ENCODE measurements around the gene SLC38A4. TPM values are rescaled to one million over a fixed set of nuclear protein-coding genes. Genes with fewer than 3 reads are reported as not detected.

The SLC38A4 gene
- total RNA-seq, 4 donors from 2014 or later: 1.0 to 5.9 (median 1.7) TPM

DNA sequence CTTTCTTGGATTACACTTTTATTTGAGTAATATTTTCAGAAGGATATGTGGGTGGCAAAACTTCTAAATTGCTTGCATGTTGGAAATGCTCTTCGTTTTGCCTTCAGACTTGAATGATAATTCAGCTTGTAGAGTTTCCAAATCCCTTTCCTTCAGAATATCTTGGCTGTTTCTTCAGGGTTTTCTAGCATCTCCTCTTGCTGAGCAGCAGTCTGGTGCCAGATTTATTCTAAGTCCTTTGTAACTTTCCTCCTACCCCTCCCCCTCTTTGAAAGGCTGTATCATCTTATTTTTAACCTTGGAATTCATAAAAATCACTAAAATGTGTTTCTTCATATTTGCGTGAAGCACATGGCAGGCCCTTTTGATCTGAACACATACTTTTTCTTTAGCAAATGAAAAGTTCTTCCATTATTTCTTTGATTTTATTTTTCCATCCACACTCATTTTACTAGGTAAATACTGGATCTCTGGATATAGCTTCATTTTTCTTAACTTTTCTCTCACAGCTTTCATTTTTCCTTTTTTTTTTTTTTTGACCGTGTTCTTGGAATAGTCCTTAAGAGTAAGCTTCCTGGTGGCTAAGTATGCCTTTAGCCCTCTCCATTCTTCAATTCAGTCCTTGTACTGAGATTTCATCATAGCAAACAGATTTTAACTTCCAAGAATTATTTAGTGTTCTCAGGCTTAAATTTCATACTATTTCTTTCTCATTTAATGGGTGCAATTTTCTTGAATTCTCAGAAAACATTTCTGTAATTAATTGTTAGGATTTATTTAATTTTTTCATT, 102.0 kb downstream of the SLC38A4 start:
- Histone ChIP-seq H3K27me3 (no peaks in the 10 kb centered on the region), H3K27ac (no peak overlapping the region), H3K4me1 (no peaks in the 10 kb centered on the region), H3K36me3 (no peaks in the 10 kb centered on the region), H3K9me3 (no peaks in the 10 kb centered on the region), H3K4me3 (no peak overlapping the region)
- DNase-seq: no peak
- intact Hi-C loops (cut with DNase I; ENCODE audit: low total_unique reads): no loop called here
- TF ChIP-seq POLR2A (IDR thresholded peaks at IDR 0.05): no peak
- TF ChIP-seq, protein P1, sequence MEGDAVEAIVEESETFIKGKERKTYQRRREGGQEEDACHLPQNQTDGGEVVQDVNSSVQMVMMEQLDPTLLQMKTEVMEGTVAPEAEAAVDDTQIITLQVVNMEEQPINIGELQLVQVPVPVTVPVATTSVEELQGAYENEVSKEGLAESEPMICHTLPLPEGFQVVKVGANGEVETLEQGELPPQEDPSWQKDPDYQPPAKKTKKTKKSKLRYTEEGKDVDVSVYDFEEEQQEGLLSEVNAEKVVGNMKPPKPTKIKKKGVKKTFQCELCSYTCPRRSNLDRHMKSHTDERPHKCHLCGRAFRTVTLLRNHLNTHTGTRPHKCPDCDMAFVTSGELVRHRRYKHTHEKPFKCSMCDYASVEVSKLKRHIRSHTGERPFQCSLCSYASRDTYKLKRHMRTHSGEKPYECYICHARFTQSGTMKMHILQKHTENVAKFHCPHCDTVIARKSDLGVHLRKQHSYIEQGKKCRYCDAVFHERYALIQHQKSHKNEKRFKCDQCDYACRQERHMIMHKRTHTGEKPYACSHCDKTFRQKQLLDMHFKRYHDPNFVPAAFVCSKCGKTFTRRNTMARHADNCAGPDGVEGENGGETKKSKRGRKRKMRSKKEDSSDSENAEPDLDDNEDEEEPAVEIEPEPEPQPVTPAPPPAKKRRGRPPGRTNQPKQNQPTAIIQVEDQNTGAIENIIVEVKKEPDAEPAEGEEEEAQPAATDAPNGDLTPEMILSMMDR (IDR thresholded peaks at IDR 0.05): no peak

DNA sequence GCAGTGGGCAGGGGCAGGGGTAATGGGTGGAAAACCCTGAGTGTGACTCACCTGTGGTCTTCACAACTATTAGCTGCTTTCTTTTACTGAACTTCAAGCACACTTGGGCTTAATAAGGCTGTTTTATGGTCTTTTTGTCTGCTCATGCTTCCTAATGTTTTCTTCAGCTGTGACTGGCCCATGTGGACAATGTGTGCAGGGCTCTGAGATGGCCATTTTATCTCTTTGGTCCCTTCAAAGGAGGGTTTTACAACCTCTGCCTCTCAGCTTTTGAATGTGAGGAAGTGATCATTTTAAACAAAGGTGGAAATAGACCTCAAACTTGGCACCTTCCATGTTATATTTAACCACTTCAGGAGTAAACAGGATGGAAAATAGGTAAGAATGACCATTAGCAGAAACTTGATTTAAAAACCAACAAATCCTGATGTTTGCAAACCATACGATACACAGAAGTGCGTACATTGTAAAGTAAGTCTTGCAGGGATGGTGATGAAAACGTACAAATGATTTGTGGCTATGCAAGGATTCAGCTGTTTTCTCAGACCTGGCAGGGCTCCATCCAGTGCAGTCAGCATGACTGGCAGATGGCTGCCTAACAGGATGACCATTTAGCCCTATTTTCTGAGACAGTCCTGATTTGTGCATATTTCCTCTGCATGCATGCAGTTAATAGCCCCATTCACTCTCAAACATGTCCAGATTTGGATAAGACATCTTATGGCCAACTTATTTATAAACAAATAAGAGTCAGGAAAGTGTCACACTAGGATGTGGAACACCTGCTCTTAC, 103.2 kb downstream of the SLC38A4 start:
- Histone ChIP-seq H3K27ac (no peak overlapping the region), H3K4me3 (no peak overlapping the region), H3K9me3 (no peaks in the 10 kb centered on the region), H3K27me3 (no peaks in the 10 kb centered on the region), H3K36me3 (no peaks in the 10 kb centered on the region), H3K4me1 (no peaks in the 10 kb centered on the region)
- TF ChIP-seq, protein P1 (IDR thresholded peaks at IDR 0.05): no peak
- no peak for TF ChIP-seq POLR2A (IDR thresholded peaks at IDR 0.05)
- intact Hi-C loops (cut with DNase I; ENCODE audit: low total_unique reads): no loop called here
- DNase-seq: no peak

DNA sequence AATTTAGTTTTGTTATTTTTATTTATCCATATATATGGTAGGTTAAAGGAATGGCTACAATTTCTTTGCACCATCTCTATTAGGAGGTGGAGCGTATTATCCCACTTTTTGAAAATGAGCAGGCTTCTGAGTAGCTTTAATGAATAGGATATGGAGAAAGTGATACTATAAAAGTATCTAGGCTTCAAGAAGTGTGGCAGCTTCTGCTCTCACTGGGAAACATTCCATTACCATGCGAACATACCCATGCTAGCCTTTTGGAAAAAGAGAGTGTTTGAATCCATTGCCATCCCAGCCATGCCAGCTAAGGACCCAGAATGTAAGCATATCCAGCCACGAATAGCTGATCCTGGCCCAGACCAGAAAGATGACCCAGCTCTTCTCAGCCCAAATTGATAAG, 107.3 kb downstream of the SLC38A4 start:
- Histone ChIP-seq H3K27ac (no peak overlapping the region), H3K36me3 (no peaks in the 10 kb centered on the region), H3K27me3 (no peaks in the 10 kb centered on the region), H3K4me1 (no peaks in the 10 kb centered on the region), H3K4me3 (no peak overlapping the region), H3K9me3 (no peaks in the 10 kb centered on the region)
- TF ChIP-seq, protein P1 (IDR thresholded peaks at IDR 0.05): no peak
- no peak for TF ChIP-seq POLR2A (IDR thresholded peaks at IDR 0.05)
- no peak for DNase-seq
- intact Hi-C loops (cut with DNase I; ENCODE audit: low total_unique reads): no loop called here

DNA sequence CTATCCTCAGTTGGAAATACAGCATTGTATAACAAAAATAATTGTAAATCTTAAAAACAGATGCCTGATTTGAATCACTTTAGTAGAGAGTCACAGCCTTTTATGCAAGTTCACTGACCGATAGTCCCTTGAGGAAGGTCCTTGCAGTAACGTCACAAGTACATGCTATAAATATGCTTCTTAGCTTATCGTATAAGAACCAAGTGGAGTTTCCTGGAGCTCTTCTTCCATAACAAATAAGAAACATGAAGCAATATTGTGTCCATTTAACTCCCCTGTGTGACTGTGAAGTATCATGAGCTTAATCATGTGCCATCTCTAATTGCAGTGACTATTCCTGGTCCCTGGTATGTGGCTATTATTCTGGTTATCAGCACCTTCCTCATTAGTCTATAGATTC, 107.9 kb downstream of the SLC38A4 start:
- no peak for DNase-seq
- H3K4me3 ChIP-seq: no peak overlapping the region
- TF ChIP-seq, protein P1 (IDR thresholded peaks at IDR 0.05): no peak
- no peak for TF ChIP-seq POLR2A (IDR thresholded peaks at IDR 0.05)
- H3K36me3 ChIP-seq: no peaks in the 10 kb centered on the region
- H3K27ac ChIP-seq: no peak overlapping the region
- H3K27me3 ChIP-seq: no peaks in the 10 kb centered on the region
- no peaks in the 10 kb centered on the region for H3K4me1 ChIP-seq
- intact Hi-C loops (cut with DNase I; ENCODE audit: low total_unique reads): no loop called here
- no peaks in the 10 kb centered on the region for H3K9me3 ChIP-seq

DNA sequence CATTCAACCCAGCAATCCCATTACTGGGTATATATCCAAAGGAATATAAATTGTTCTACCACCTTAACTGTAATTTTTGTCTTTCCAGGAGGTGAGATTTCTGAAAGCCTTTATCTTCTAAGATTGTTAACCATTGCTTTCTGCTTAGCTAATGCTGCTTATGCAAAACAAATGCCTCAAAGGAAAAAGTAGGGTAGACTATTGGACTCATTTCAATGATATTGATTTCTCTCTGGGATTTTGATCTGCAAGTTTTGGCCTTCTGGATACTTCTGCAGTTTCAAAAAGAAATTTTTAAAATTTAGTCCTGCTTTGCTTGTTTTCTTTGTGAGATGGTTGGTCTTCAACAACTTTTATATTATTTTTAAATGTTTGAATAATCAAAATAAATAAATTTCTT, 108.6 kb downstream of the SLC38A4 start:
- no peak for DNase-seq
- H3K4me1 ChIP-seq: no peaks in the 10 kb centered on the region
- H3K4me3 ChIP-seq: no peak overlapping the region
- no peak overlapping the region for H3K27ac ChIP-seq
- no peaks in the 10 kb centered on the region for H3K27me3 ChIP-seq
- no peaks in the 10 kb centered on the region for H3K36me3 ChIP-seq
- TF ChIP-seq POLR2A (IDR thresholded peaks at IDR 0.05): no peak
- TF ChIP-seq, protein P1 (IDR thresholded peaks at IDR 0.05): no peak
- intact Hi-C loops (cut with DNase I; ENCODE audit: low total_unique reads): no loop called here
- no peaks in the 10 kb centered on the region for H3K9me3 ChIP-seq
